Thoracic aorta (tissue), 2 donors: ENCODE results near the gene ARSB. TPM values are rescaled to one million over a fixed set of nuclear protein-coding genes. Genes with fewer than 3 reads are reported as not detected.

Experiments
- ATAC-seq: fragments of 150-250 bp; one replicate; pipeline ENCODE4 v1.8.0; 2017; ENCODE audit warnings: low read depth; ENCODE audit not compliant: insufficient number of reproducible peaks, low FRiP score
- DNase-seq: peaks from one replicate; pipeline ENCODE4 v3.0.0-alpha.2; 2020; ENCODE audit warnings: low spot score
- H3K27ac ChIP-seq, 2 donors: fragments of 200-600 bp; sonication (generic); 1 replicate in 1 of 2; 2 replicates in 1 of 2; pipeline ENCODE4 v1.5.1; 2016; ENCODE audit warnings: mild to moderate bottlenecking in 2 of 2, moderate library complexity in 2 of 2
- H3K27me3 ChIP-seq: fragments of 200-600 bp; sonication (generic); replicated peaks from 2 replicates; pipeline ENCODE4 v1.6.0; 2016; ENCODE audit warnings: mild to moderate bottlenecking; ENCODE audit not compliant: insufficient read depth
- H3K36me3 ChIP-seq: fragments of 200-600 bp; sonication (generic); one replicate; pipeline ENCODE4 v1.5.1; 2016
- H3K4me1 ChIP-seq, 2 donors: fragments of 200-600 bp; sonication (generic); 1 replicate in 1 of 2; 2 replicates in 1 of 2; pipeline versions ENCODE4 v1.5.1 to v1.6.0; 2016; ENCODE audit warnings: low read depth in 2 of 2, mild to moderate bottlenecking in 1 of 2; ENCODE audit not compliant: control insufficient read depth in 1 of 2
- H3K4me3 ChIP-seq: fragments of 200-600 bp; sonication (generic); 2 replicates; pipeline ENCODE4 v1.5.1; 2016; ENCODE audit warnings: mild to moderate bottlenecking
- H3K9me3 ChIP-seq: fragments of 200-600 bp; sonication (generic); 2 replicates; pipeline ENCODE4 v1.5.1; 2016
- total RNA-seq, 2 donors: library from RNA; depleted of rRNA; stranded (reverse); fragments of >200 nt; gene quantifications; one replicate each; pipeline versions ENCODE4 v1.1.0 to v1.2.3, GENCODE V29; 2016
- TF ChIP-seq, protein P1 (sequence below): fragments of 200-600 bp; sonication (generic); IDR thresholded peaks from one replicate; pipeline ENCODE4 v1.5.1; 2019; ENCODE audit warnings: antibody characterized with exemption

The ARSB gene
- total RNA-seq, 2 donors from 2014 or later, result 26.1 to 36.0 TPM

- no peak for DNase-seq
- no peak overlapping the region for H3K4me3 ChIP-seq
- ATAC-seq, result no peak
- no peaks in the 10 kb centered on the region for H3K36me3 ChIP-seq
- no peaks in the 10 kb centered on the region for H3K27me3 ChIP-seq
- H3K9me3 ChIP-seq, result no peaks in the 10 kb centered on the region
- TF ChIP-seq, protein P1, sequence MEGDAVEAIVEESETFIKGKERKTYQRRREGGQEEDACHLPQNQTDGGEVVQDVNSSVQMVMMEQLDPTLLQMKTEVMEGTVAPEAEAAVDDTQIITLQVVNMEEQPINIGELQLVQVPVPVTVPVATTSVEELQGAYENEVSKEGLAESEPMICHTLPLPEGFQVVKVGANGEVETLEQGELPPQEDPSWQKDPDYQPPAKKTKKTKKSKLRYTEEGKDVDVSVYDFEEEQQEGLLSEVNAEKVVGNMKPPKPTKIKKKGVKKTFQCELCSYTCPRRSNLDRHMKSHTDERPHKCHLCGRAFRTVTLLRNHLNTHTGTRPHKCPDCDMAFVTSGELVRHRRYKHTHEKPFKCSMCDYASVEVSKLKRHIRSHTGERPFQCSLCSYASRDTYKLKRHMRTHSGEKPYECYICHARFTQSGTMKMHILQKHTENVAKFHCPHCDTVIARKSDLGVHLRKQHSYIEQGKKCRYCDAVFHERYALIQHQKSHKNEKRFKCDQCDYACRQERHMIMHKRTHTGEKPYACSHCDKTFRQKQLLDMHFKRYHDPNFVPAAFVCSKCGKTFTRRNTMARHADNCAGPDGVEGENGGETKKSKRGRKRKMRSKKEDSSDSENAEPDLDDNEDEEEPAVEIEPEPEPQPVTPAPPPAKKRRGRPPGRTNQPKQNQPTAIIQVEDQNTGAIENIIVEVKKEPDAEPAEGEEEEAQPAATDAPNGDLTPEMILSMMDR, result no peak
- no peak overlapping the region for H3K27ac ChIP-seq
- H3K4me1 ChIP-seq, result peaks cover 0 to 6% of the 10 kb centered on the region in 2 donors
Observed at GRCh38 chr5:78811866-78812265, 173.2 kb downstream of the ARSB start.

GRCh38 chr5:78811121-78811817 is 173.8 kb downstream of the ARSB start:
- no peaks in the 10 kb centered on the region for H3K36me3 ChIP-seq
- H3K4me1 ChIP-seq, result peaks cover 0 to 6% of the 10 kb centered on the region in 2 donors
- ATAC-seq (no peak), DNase-seq (no peak)
- H3K27me3 ChIP-seq, result no peaks in the 10 kb centered on the region
- no peak overlapping the region for H3K4me3 ChIP-seq
- no peak overlapping the region for H3K27ac ChIP-seq
- TF ChIP-seq, protein P1, result no peak
- H3K9me3 ChIP-seq, result no peaks in the 10 kb centered on the region

DNA sequence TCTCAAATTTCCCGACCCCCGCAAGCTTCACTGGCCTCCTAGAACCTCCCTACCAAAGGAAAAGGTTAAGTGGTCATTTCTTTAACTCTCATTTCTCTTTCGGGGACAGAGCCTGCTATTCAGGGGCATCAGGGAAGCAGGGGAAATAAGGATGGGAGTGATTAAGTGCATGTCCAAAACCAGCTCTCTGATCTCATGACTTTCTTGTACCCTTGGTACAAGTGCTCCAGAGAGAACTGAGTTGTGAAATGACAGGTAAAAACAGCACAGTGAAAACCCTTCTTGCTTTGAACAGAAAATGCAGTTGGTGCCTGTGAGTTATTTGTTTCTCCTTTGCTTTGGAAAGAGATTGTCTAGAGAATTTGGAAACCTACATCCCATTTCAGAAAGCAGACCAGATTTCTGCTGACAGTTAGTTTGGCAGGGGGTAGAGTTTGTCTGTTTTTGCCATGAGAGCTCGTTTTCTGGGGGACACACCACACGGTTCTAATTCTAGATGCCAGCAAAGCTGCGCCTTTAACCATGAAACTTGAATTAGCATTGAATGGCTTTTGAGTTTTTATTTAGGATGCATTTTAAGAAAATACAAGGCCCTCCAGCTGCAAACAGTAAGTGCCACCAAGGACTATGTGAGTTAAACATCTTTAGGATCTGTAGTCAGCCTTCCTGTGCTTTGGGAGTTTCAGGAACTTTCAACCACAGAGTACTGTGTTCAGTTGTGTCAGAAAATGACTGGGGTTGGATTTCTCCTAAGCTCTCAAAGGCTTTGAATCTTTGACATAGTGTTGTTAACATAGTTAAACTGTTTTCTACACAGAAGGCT is 174.8 kb downstream of the ARSB start:
- no peak for ATAC-seq

DNA sequence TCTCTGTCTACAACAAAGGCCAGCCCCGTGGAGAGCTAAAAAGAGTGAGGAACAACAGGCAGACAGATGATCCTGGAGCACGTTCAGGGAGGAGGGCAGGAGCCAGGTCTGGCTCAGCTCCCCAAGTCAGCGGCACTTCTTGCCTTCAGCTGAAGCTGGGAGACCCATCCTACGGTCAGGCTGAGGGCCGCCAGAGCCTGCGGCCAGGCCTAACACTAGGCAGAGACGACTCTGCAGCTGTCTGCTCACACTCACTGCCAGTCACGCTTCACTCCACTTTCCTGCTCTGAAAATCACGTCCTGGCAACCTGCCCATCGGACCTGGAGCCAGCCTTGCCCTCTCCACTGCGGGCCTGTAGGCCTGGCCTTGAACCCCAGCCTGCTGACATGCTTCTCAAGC is 175.7 kb downstream of the ARSB start:
- no peaks in the 10 kb centered on the region for H3K9me3 ChIP-seq
- DNase-seq (no peak), ATAC-seq (no peak)
- no peaks in the 10 kb centered on the region for H3K36me3 ChIP-seq
- H3K4me3 ChIP-seq, result no peak overlapping the region
- H3K27me3 ChIP-seq, result no peaks in the 10 kb centered on the region
- no peak overlapping the region for H3K27ac ChIP-seq
- TF ChIP-seq, protein P1, result no peak
- H3K4me1 ChIP-seq, result peaks cover 0 to 7% of the 10 kb centered on the region in 2 donors

More for the DNA sequence above, 174.8 kb downstream of the ARSB start:
- Histone ChIP-seq H3K36me3 (no peaks in the 10 kb centered on the region), H3K9me3 (no peaks in the 10 kb centered on the region), H3K27me3 (no peaks in the 10 kb centered on the region), H3K4me1 (peaks cover 0 to 6% of the 10 kb centered on the region in 2 donors), H3K4me3 (no peak overlapping the region), H3K27ac (no peak overlapping the region)
- TF ChIP-seq, protein P1, result no peak
- DNase-seq, result no peak

DNA sequence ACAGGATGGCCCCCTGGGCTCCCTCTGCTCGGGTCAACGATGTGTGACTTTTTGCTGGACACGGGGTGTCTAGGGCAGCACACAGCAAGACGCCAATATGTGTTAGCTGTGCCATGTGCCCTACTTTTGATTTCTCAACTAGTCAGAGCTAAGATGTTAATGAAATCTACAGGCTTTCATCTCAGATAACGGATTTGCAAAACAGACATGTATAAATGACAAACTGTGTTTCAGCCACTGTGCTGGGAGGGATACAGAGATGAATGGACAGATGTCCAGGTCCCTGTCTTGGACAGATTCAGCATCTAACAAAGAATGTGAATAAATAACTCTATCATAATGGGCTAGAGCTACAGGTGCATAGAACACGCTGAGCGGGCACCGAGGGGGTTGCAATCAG is 176.3 kb downstream of the ARSB start:
- no peaks in the 10 kb centered on the region for H3K27me3 ChIP-seq
- no peak for DNase-seq
- no peak overlapping the region for H3K4me3 ChIP-seq
- TF ChIP-seq, protein P1, result no peak
- H3K27ac ChIP-seq, result no peak overlapping the region
- no peak for ATAC-seq
- H3K36me3 ChIP-seq, result no peaks in the 10 kb centered on the region
- H3K9me3 ChIP-seq, result no peaks in the 10 kb centered on the region
- H3K4me1 ChIP-seq, result peaks cover 0 to 13% of the 10 kb centered on the region in 2 donors
